GM21367 (cell line): ENCODE results near the gene PIPOX.

Experiments
- ATAC-seq: cut with Tn5 transposase; IDR thresholded peaks from one replicate; pipeline ENCODE4 v1.9.1; 2021; ENCODE audit not compliant: unreplicated experiment

PIPOX gene

DNA sequence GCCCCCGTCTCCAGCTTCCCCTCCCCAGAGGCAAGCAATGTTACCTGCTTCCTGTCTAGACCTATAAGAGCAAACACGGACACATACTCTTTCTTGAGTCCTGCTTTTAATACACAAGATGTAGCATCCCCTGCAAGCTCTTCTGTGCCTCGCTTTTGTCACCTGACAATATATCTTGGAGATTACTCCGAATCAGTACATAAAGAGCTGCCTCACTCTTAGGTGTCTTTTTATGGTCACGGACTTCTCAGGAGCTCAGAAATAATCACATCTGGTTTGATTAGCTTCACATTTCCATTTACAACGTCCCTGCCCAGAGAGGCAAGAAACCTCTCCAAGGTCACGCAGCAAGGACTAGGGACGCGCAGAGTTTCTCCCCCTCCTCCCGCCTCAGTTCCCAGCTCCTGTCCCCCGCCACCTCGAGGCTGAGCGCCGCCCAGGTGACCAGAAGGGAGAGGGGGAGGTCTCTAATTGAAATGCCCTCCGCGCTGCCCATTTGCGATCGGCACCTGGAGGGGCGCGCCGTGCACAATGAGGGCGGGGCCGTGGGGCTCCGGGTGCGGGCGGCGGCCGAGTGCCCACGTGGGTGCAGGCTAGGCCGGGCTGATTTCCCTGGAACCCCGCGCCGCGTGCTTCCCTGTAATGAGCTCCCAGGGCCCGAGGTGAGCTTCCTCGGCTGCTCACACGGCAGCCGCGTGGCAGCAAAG, 23.3 kb upstream of the PIPOX start:
- ATAC-seq, result no peak

GRCh38 chr17:29020576-29020975, 22.4 kb upstream of the PIPOX start:
- ATAC-seq, result no peak

DNA sequence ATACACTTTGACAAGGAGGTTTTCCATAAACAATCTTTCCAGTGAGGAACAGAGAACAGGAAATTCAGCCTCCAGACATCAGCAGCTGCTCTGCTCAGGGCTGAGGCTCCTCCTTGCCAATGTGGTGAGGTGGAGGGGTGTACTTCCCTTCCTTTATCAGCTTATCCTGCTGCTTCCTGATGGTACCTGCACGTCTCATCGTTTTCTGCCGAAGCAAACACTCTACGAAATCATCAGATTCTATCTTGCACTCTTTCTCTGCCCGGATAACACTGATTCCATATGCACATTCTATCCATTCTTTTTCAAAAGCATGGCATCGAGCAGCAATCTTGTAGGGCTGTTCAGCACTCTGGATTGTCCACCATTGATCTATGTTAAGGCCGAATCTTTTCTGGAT, 21.7 kb upstream of the PIPOX start:
- no peak for ATAC-seq

GRCh38 chr17:29022074-29022473, 20.9 kb upstream of the PIPOX start:
- no peak for ATAC-seq

- no peak for ATAC-seq
Observed at GRCh38 chr17:29024316-29024952, 18.5 kb upstream of the PIPOX start.

DNA sequence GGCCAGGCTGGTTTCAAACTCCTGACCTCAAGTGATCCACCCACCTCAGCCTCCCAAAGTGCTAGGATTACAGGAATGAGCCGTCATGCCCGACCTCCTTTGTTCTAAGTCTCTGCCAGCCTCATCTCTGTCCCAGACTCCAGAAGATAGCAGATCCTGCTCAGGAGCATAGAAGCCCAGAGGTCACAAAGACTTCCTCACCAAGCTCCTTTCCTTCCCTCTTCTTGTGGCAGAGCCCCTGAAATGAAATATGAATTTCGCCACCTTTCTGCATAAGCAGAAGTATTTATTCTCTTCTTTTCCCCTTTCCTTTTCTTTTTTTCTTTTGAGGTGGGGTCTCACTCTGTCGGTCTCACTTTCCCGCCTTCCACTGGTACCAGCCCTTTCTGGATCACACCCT, 11.5 kb upstream of the PIPOX start:
- ATAC-seq, result no peak

GRCh38 chr17:29032013-29032856, 10.7 kb upstream of the PIPOX start:
- no peak for ATAC-seq

DNA sequence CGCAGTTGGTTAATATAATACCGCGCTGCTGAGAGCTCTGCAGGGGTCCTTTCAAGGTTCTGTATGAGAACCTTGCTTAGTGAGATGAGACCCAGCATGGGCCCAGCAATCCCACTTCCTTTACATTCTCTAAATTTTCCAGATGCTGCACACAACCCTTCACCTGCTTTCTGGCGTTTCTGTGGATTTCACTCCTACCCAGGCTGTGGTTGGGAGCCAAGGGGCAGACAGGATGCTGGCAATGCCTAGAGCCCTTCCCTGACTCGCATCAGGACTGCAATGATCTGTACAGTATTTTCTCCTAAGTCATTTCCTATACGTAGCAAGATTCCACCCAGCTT, 10.1 kb upstream of the PIPOX start:
- ATAC-seq, result no peak

GRCh38 chr17:29034510-29034909, 8.4 kb upstream of the PIPOX start:
- no peak for ATAC-seq

DNA sequence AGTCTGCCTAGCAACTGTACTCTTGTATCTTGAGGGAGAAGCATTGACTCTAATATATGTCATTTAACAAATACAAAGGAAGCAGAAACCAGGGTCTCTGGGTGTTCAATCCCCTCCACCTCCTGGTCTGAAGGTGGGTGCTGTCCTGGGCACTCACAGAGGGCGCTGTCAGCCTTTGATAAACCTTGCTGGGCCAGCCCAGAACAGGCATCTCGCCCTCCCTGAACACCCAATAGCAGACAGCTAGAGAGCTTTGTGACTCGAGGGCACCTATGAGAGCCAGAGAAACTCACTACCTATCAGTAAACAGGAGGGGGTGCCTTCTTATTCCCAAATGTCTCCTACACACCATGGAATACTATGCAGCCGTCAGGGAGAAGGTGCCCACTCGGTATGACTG, 6.4 kb upstream of the PIPOX start:
- no peak for ATAC-seq

DNA sequence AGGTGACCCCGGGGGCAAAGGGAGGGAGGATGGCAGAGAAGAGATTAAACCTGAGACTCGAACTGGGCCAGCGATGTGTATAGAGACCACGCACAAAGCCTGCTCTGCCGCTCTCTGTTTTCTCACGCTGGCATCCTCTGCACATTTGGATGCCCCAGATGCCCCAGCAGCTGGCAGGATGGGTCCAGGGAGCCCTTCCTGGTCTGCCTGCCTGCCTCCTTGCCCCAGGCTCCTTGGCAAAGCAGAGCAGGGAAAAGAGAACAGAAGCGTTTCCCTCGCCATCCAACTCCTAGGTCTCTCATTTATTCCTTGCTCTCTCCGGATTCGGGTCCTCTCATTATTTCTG, 5.2 kb upstream of the PIPOX start:
- ATAC-seq, result no peak

GRCh38 chr17:29038085-29038795, 4.7 kb upstream of the PIPOX start:
- no peak for ATAC-seq

- ATAC-seq, result no peak
Observed at GRCh38 chr17:29039764-29040598, 3.0 kb upstream of the PIPOX start.

DNA sequence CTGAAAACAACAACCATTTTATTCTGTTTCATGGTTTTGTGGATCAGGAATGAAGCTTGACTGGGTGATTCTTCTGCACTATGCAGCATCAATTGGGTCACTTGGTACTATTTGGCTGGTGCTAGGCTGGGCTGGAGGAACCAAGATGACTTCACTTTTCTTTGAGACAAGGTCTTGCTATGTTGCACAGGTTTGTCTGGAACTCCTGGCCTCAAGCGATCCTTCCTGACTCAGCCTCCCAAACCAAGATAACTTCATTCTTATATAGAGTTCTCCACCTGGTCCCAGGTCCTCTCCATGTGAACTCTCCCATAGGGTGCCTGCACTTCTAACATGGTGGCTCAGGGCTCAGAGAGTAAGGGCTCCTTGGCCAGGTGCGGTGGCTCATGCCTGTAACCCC, 1.9 kb upstream of the PIPOX start:
- ATAC-seq, result no peak

- ATAC-seq, result no peak
Observed at GRCh38 chr17:29041571-29041970, 1.4 kb upstream of the PIPOX start.

GRCh38 chr17:29042026-29042678, 789 bp upstream of the PIPOX start:
- no peak for ATAC-seq

GRCh38 chr17:29043539-29044145, 701 bp downstream of the PIPOX start:
- ATAC-seq, result no peak

- no peak for ATAC-seq
Observed at GRCh38 chr17:29045026-29045425, 2.1 kb downstream of the PIPOX start.

GRCh38 chr17:29045734-29046472, 3.0 kb downstream of the PIPOX start:
- no peak for ATAC-seq
